Measurements from ENCODE around the gene GNAS-AS1.

Gene GNAS-AS1

GRCh38 chr20:58897488-58897887 lies 46.8 kb upstream of the GNAS-AS1 start:
- H4K91ac ChIP-seq (ENCODE audit: low read length): no peak overlapping the region
- no peak overlapping the region for H3K14ac ChIP-seq (ENCODE audit: low read length in 2 of 2)
- no peak overlapping the region for H2AK5ac ChIP-seq (ENCODE audit: low read length, severe bottlenecking)
- H2BK15ac ChIP-seq (ENCODE audit: low read depth, poor library complexity, severe bottlenecking): no peak overlapping the region
- H3K4ac ChIP-seq (ENCODE audit: low read depth in 1 of 2, low read length in 2 of 2): no peak overlapping the region
- H2BK120ac ChIP-seq (ENCODE audit: low read depth, low read length): no peak overlapping the region
- H2AFZ ChIP-seq (ENCODE audit: low read depth, low read length): no peak overlapping the region
- no peak overlapping the region for H3K27ac ChIP-seq (ENCODE audit: low read length, poor library complexity, severe bottlenecking)
- no peaks in the 10 kb centered on the region for H3K9me3 ChIP-seq (ENCODE audit: control insufficient read depth, low read length)
- no peak overlapping the region for H3K18ac ChIP-seq (ENCODE audit: low read depth in 1 of 2, low read length in 2 of 2)
- no peak overlapping the region for H3K4me3 ChIP-seq (ENCODE audit: insufficient read depth in 1 of 2, low read depth in 1 of 2, low read length in 2 of 2)
- H3K23ac ChIP-seq (ENCODE audit: low read length in 2 of 2): peak overlapping the region in 1 of 2 experiments; percentile 79
- H3K79me1 ChIP-seq (replicated peaks; ENCODE audit: low read length, poor library complexity, severe bottlenecking): no peaks in the 10 kb centered on the region
- peaks cover 19 to 29% of the 10 kb centered on the region in 2 experiments for H3K36me3 ChIP-seq (ENCODE audit: control insufficient read depth in 1 of 2, insufficient read depth in 2 of 2, low read depth in 1 of 2, low read length in 2 of 2)
- no peaks in the 10 kb centered on the region for H3K27me3 ChIP-seq (ENCODE audit: control insufficient read depth in 1 of 2, insufficient read depth in 1 of 2, low read length in 2 of 2)
- H2BK12ac ChIP-seq (ENCODE audit: low read length in 2 of 2): no peak overlapping the region
- H3K9ac ChIP-seq (ENCODE audit: low read length): peak overlapping the region; percentile 58
- no peak overlapping the region for H4K8ac ChIP-seq (ENCODE audit: low read length)
- 86% methylated on average over 2 of the region's 4 CpGs for WGBS
- DNase-seq: no peak
- no peak overlapping the region for H2BK5ac ChIP-seq (ENCODE audit: low read depth, low read length, poor library complexity, severe bottlenecking)
- H3K4me2 ChIP-seq (ENCODE audit: low read length, poor library complexity, severe bottlenecking): no peak overlapping the region
- peaks cover 6% of the 10 kb centered on the region for H3K4me1 ChIP-seq (ENCODE audit: control insufficient read depth, insufficient read depth, low read depth, low read length)

DNA sequence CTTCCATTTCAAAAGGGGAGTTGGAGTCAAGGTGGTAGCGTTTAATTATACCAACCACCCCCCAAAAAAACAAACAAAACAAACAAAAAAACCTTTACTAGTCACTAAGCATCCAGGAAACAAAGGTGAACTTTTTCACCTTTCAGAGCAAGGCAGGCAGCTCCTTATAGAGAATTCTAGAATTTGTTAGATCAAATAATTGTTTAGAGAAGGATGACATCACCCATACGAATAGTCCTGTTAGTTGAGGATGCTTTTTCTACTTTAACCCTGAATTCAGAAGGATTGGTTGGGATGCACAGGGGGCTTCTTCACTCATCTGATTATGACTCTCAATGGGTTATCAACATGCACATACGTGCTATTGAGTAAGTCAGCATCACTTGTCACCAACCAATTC lies 46.1 kb upstream of the GNAS-AS1 start:
- Histone ChIP-seq H4K91ac (ENCODE audit: low read length) (no peak overlapping the region), H3K9me3 (ENCODE audit: control insufficient read depth, low read length) (no peaks in the 10 kb centered on the region), H2AK5ac (ENCODE audit: low read length, severe bottlenecking) (no peak overlapping the region), H2BK5ac (ENCODE audit: low read depth, low read length, poor library complexity, severe bottlenecking) (no peak overlapping the region), H3K14ac (ENCODE audit: low read length in 2 of 2) (no peak overlapping the region), H3K4me2 (ENCODE audit: low read length, poor library complexity, severe bottlenecking) (no peak overlapping the region), H3K18ac (ENCODE audit: low read depth in 1 of 2, low read length in 2 of 2) (no peak overlapping the region), H3K27ac (ENCODE audit: low read length, poor library complexity, severe bottlenecking) (no peak overlapping the region), H3K9ac (ENCODE audit: low read length) (peak overlapping the region; percentile 95), H3K36me3 (ENCODE audit: control insufficient read depth in 1 of 2, insufficient read depth in 2 of 2, low read depth in 1 of 2, low read length in 2 of 2) (peaks cover 16 to 24% of the 10 kb centered on the region in 2 experiments), H3K4ac (ENCODE audit: low read depth in 1 of 2, low read length in 2 of 2) (no peak overlapping the region), H2BK120ac (ENCODE audit: low read depth, low read length) (no peak overlapping the region), H3K23ac (ENCODE audit: low read length in 2 of 2) (no peak overlapping the region), H2BK12ac (ENCODE audit: low read length in 2 of 2) (no peak overlapping the region), H3K79me1 (replicated peaks; ENCODE audit: low read length, poor library complexity, severe bottlenecking) (no peaks in the 10 kb centered on the region), H2AFZ (ENCODE audit: low read depth, low read length) (no peak overlapping the region), H3K27me3 (ENCODE audit: control insufficient read depth in 1 of 2, insufficient read depth in 1 of 2, low read length in 2 of 2) (no peaks in the 10 kb centered on the region), H2BK15ac (ENCODE audit: low read depth, poor library complexity, severe bottlenecking) (no peak overlapping the region), H3K4me1 (ENCODE audit: control insufficient read depth, insufficient read depth, low read depth, low read length) (peaks cover 4% of the 10 kb centered on the region), H3K4me3 (ENCODE audit: insufficient read depth in 1 of 2, low read depth in 1 of 2, low read length in 2 of 2) (no peak overlapping the region), H4K8ac (ENCODE audit: low read length) (no peak overlapping the region)
- WGBS: 92% methylated on average over 3 of the region's 3 CpGs
- no peak for DNase-seq

GRCh38 chr20:58895448-58896180 lies 44.9 kb upstream of the GNAS-AS1 start:
- WGBS: 94% methylated on average over 11 of the region's 13 CpGs
- no peak for DNase-seq
- H3K4ac ChIP-seq (ENCODE audit: low read depth in 1 of 2, low read length in 2 of 2): no peak overlapping the region
- peak overlapping the region; percentile 95 for H3K9ac ChIP-seq (ENCODE audit: low read length)
- H3K27ac ChIP-seq (ENCODE audit: low read length, poor library complexity, severe bottlenecking): no peak overlapping the region
- no peak overlapping the region for H2AK5ac ChIP-seq (ENCODE audit: low read length, severe bottlenecking)
- H3K14ac ChIP-seq (ENCODE audit: low read length in 2 of 2): no peak overlapping the region
- peak overlapping the region; percentile 12 for H4K8ac ChIP-seq (ENCODE audit: low read length)
- H2BK12ac ChIP-seq (ENCODE audit: low read length in 2 of 2): no peak overlapping the region
- H3K18ac ChIP-seq (ENCODE audit: low read depth in 1 of 2, low read length in 2 of 2): no peak overlapping the region
- no peak overlapping the region for H3K23ac ChIP-seq (ENCODE audit: low read length in 2 of 2)
- H3K4me3 ChIP-seq (ENCODE audit: insufficient read depth in 1 of 2, low read depth in 1 of 2, low read length in 2 of 2): peak overlapping the region in 1 of 2 experiments; percentile 89
- H3K9me3 ChIP-seq (ENCODE audit: control insufficient read depth, low read length): no peaks in the 10 kb centered on the region
- no peaks in the 10 kb centered on the region for H3K79me1 ChIP-seq (replicated peaks; ENCODE audit: low read length, poor library complexity, severe bottlenecking)
- H2BK15ac ChIP-seq (ENCODE audit: low read depth, poor library complexity, severe bottlenecking): no peak overlapping the region
- H3K36me3 ChIP-seq (ENCODE audit: control insufficient read depth in 1 of 2, insufficient read depth in 2 of 2, low read depth in 1 of 2, low read length in 2 of 2): peaks cover 10 to 24% of the 10 kb centered on the region in 2 experiments
- no peak overlapping the region for H4K91ac ChIP-seq (ENCODE audit: low read length)
- no peak overlapping the region for H2AFZ ChIP-seq (ENCODE audit: low read depth, low read length)
- peaks cover 5% of the 10 kb centered on the region for H3K4me1 ChIP-seq (ENCODE audit: control insufficient read depth, insufficient read depth, low read depth, low read length)
- H2BK5ac ChIP-seq (ENCODE audit: low read depth, low read length, poor library complexity, severe bottlenecking): no peak overlapping the region
- H3K27me3 ChIP-seq (ENCODE audit: control insufficient read depth in 1 of 2, insufficient read depth in 1 of 2, low read length in 2 of 2): no peaks in the 10 kb centered on the region
- no peak overlapping the region for H2BK120ac ChIP-seq (ENCODE audit: low read depth, low read length)
- peak overlapping the region; percentile 14 for H3K4me2 ChIP-seq (ENCODE audit: low read length, poor library complexity, severe bottlenecking)

- WGBS: 82% methylated on average over 4 of the region's 5 CpGs
Measured at GRCh38 chr20:58894652-58895447, 44.1 kb upstream of the GNAS-AS1 start.

More at GRCh38 chr20:58894652-58895447, 44.1 kb upstream of the GNAS-AS1 start:
- no peak overlapping the region for H4K8ac ChIP-seq (ENCODE audit: low read length)
- H3K4me1 ChIP-seq (ENCODE audit: control insufficient read depth, insufficient read depth, low read depth, low read length): peaks cover 11% of the 10 kb centered on the region
- no peak overlapping the region for H3K4me2 ChIP-seq (ENCODE audit: low read length, poor library complexity, severe bottlenecking)
- no peak for DNase-seq
- H3K9me3 ChIP-seq (ENCODE audit: control insufficient read depth, low read length): no peaks in the 10 kb centered on the region
- no peak overlapping the region for H2BK12ac ChIP-seq (ENCODE audit: low read length in 2 of 2)
- peaks cover 2% of the 10 kb centered on the region for H3K79me1 ChIP-seq (replicated peaks; ENCODE audit: low read length, poor library complexity, severe bottlenecking)
- H2AFZ ChIP-seq (ENCODE audit: low read depth, low read length): no peak overlapping the region
- H3K4ac ChIP-seq (ENCODE audit: low read depth in 1 of 2, low read length in 2 of 2): no peak overlapping the region
- no peak overlapping the region for H3K23ac ChIP-seq (ENCODE audit: low read length in 2 of 2)
- H3K36me3 ChIP-seq (ENCODE audit: control insufficient read depth in 1 of 2, insufficient read depth in 2 of 2, low read depth in 1 of 2, low read length in 2 of 2): peaks cover 10 to 24% of the 10 kb centered on the region in 2 experiments
- H3K27me3 ChIP-seq (ENCODE audit: control insufficient read depth in 1 of 2, insufficient read depth in 1 of 2, low read length in 2 of 2): no peaks in the 10 kb centered on the region
- no peak overlapping the region for H3K27ac ChIP-seq (ENCODE audit: low read length, poor library complexity, severe bottlenecking)
- H4K91ac ChIP-seq (ENCODE audit: low read length): no peak overlapping the region
- no peak overlapping the region for H2BK5ac ChIP-seq (ENCODE audit: low read depth, low read length, poor library complexity, severe bottlenecking)
- no peak overlapping the region for H3K14ac ChIP-seq (ENCODE audit: low read length in 2 of 2)
- H2BK15ac ChIP-seq (ENCODE audit: low read depth, poor library complexity, severe bottlenecking): no peak overlapping the region
- no peak overlapping the region for H2AK5ac ChIP-seq (ENCODE audit: low read length, severe bottlenecking)
- peak overlapping the region in 1 of 2 experiments; percentile 89 for H3K4me3 ChIP-seq (ENCODE audit: insufficient read depth in 1 of 2, low read depth in 1 of 2, low read length in 2 of 2)
- no peak overlapping the region for H3K18ac ChIP-seq (ENCODE audit: low read depth in 1 of 2, low read length in 2 of 2)
- peak overlapping the region; percentile 95 for H3K9ac ChIP-seq (ENCODE audit: low read length)
- no peak overlapping the region for H2BK120ac ChIP-seq (ENCODE audit: low read depth, low read length)
